IPS-20b (cell line): ENCODE measurements around the gene EMCN.

Source experiments
- H3K27ac ChIP-seq: one replicate; pipeline ENCODE4 v1.5.1; 2013; ENCODE audit warnings: low read length
- H3K27me3 ChIP-seq: 2 replicates; pipeline ENCODE4 v1.6.1; 2013; ENCODE audit warnings: mild to moderate bottlenecking, low read length, inconsistent platforms; ENCODE audit not compliant: insufficient read depth
- H3K36me3 ChIP-seq: 2 replicates; pipeline ENCODE4 v1.6.1; 2013; ENCODE audit warnings: low read depth, mild to moderate bottlenecking, inconsistent platforms, low read length, moderate library complexity; ENCODE audit not compliant: insufficient read depth
- H3K4me1 ChIP-seq: 2 replicates; pipeline ENCODE4 v1.6.1; 2013; ENCODE audit warnings: mild to moderate bottlenecking, control low read depth, inconsistent platforms, low read length, moderate library complexity; ENCODE audit not compliant: insufficient read depth
- H3K4me3 ChIP-seq: 2 replicates; pipeline ENCODE4 v1.5.1; 2013; ENCODE audit warnings: mild to moderate bottlenecking, low read length, inconsistent platforms
- H3K9ac ChIP-seq: 2 replicates; pipeline ENCODE4 v1.6.1; 2013; ENCODE audit warnings: low read depth, mild to moderate bottlenecking, inconsistent platforms, low read length, moderate library complexity
- H3K9me3 ChIP-seq: 2 replicates; pipeline ENCODE4 v1.6.1; 2013; ENCODE audit warnings: mild to moderate bottlenecking, low read depth, low read length, inconsistent platforms; ENCODE audit not compliant: insufficient read depth

Gene EMCN

DNA sequence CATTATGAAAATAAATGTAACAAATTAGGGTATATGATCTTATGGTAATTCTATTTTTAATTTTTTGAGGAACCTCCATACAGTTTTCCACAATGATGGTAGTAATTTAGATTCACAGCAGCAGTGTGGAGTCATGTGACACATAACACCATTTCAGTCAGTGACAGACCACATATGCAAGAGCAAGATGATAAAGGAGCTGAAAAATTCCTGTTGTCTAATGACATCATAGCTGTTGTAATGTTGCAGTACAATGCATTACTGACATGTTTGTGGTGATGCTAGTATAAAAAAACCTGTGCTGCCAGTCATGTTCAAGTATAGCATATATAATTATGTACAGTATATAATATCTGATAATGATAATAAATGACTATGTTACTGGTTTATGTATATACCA, 28.5 kb downstream of the EMCN start:
- Histone ChIP-seq H3K9me3 (no peaks in the 10 kb centered on the region), H3K27me3 (no peaks in the 10 kb centered on the region), H3K4me1 (no peaks in the 10 kb centered on the region), H3K27ac (no peak overlapping the region), H3K4me3 (no peak overlapping the region), H3K9ac (no peak overlapping the region), H3K36me3 (no peaks in the 10 kb centered on the region)

DNA sequence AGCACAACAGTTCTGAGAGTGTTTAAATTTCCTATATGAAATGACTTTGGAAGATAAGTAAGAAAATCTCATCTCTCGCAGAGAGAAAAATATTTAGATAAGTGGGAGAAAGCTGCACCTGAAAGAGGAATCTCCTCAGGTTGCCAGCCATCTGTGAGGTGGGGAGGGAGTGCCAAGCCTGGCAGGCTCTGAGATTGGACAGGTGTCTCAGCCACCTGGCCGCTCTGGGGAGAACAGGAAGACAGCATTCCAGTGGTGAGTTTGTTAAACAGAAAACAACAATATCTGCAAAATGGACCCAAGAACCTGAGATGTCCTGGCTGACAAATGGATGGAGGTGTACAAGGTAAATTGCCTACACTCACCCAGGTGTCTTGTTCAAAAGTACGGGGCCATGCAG, 31.3 kb downstream of the EMCN start:
- H3K27ac ChIP-seq = no peak overlapping the region
- no peaks in the 10 kb centered on the region for H3K36me3 ChIP-seq
- H3K4me1 ChIP-seq = peaks cover 6% of the 10 kb centered on the region; the same call in 1 of the 2 replicates
- no peak overlapping the region for H3K9ac ChIP-seq
- H3K27me3 ChIP-seq = no peaks in the 10 kb centered on the region
- no peaks in the 10 kb centered on the region for H3K9me3 ChIP-seq
- no peak overlapping the region for H3K4me3 ChIP-seq

DNA sequence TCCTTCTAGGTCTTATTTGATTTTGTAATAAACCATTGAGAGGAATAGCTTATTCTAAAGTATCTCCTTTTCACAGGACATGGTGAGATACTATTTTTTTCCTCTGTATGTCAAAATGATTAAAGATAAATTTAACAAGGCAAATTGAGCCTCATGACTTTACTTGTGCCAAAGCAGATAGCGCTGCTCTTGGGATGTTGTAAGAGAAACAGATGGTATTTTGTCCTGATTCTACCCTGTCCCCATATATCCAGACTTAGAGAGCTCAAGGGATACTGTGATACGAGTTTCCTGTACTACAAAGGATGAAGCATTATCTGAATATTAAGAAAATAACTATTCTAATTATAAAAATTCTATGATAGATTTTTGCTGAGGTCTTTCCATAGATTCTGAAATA, 34.0 kb downstream of the EMCN start:
- Histone ChIP-seq H3K27me3 (no peaks in the 10 kb centered on the region), H3K36me3 (no peaks in the 10 kb centered on the region), H3K27ac (no peak overlapping the region), H3K4me1 (peaks cover 6% of the 10 kb centered on the region; the same call in 1 of the 2 replicates), H3K4me3 (no peak overlapping the region), H3K9ac (no peak overlapping the region), H3K9me3 (no peaks in the 10 kb centered on the region)

DNA sequence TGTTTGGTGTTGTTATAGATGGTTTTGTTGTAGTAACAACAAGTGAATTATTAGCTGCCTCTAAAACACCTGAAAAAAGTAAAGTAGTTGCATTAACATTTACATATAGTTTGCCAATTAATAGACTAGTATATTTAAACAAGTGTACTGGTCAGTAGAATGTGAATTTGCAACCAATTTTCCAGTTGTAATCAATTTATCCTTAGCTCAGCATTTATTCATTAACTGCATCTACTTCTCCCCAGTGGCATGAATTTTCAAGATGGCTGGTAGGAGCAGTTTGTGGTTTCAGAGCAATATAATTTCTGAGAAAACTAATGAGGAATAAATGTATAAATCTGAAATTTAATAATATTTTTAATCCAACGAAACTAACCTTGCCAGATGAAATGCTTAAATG, 37.9 kb downstream of the EMCN start:
- no peaks in the 10 kb centered on the region for H3K9me3 ChIP-seq
- H3K4me3 ChIP-seq = no peak overlapping the region

DNA sequence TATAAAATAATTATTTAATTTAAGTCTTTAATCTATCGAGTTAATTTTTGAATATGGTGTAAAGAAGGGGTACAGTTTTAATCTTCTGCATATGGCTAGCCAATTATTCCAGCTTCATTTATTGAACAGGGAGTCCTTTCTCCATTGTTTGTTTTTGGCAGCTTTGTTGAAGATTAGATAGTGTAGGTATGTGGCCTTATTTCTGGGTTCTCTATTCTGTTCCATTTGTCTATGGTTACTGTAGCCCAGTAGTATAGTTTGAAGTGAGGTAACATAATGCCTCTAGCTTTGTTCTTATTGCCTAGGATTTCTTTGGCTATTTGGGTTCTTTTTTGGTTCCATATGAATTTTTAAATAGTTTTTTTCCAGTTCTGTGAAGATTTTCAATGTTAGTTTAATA, 48.3 kb downstream of the EMCN start:
- Histone ChIP-seq H3K4me3 (no peak overlapping the region), H3K9me3 (no peaks in the 10 kb centered on the region), H3K4me1 (no peaks in the 10 kb centered on the region), H3K9ac (no peak overlapping the region), H3K27ac (no peak overlapping the region), H3K36me3 (no peaks in the 10 kb centered on the region), H3K27me3 (no peaks in the 10 kb centered on the region)

More for the DNA sequence above, 37.9 kb downstream of the EMCN start:
- H3K27ac ChIP-seq = no peak overlapping the region
- no peaks in the 10 kb centered on the region for H3K36me3 ChIP-seq
- no peaks in the 10 kb centered on the region for H3K27me3 ChIP-seq
- H3K9ac ChIP-seq = no peak overlapping the region
- H3K4me1 ChIP-seq = peaks cover 6% of the 10 kb centered on the region; the same call in 1 of the 2 replicates

DNA sequence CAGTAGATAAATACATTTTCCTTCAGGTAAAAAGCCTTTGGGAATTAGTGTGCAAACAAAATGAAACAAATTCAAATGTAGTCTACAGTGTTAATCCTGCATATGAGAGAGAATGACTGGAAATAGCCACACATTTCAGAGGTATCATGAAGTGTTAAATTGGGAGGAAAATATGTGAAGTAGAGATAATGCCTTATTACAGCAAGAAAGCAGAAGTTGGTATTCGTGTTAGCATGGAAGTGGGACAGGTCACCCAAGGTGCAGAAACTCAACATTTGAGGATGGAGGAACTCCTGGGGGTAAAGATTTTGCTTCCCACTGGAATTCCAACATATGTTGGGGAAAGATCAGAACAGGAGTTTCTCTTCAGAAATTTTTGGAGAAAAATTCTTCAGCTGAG, 51.3 kb downstream of the EMCN start:
- Histone ChIP-seq H3K4me1 (no peaks in the 10 kb centered on the region), H3K9ac (no peak overlapping the region), H3K4me3 (no peak overlapping the region), H3K27me3 (no peaks in the 10 kb centered on the region), H3K27ac (no peak overlapping the region), H3K9me3 (no peaks in the 10 kb centered on the region), H3K36me3 (no peaks in the 10 kb centered on the region)

DNA sequence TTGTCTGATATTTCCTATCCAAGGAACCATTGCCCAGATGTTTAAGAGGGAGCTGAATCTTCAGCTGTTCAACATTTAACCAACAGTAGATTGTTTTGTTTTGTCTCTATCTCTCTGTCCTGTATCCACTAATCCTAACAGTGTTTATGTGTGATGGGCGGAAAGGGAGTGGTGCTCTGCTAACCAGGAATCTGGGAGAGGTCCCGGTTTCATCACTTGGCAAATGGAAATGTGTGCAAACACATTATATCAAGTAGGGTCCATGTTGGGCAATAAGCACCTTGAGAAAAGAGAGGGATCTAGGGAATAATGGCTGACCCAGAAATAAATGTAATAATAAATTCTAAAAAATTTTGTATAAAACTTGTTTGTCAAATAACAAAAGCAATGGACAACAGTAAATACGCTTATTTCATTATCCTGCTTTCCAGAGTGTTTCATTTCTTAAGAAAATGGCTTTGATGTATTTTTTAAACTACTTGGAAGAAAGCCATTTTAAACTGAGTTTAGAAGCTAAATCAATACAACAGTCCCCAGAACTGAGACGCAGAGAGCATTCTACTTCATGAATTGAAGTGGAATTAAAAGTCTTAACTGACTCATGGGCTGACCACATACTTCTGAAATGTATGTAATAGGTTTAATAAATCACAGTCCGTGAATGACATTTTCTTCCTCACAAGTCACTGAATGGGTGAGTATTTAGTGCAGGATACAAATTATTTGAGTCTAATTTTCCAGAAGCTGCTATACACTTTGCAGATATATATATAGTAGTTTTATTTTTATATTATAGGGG, 55.8 kb downstream of the EMCN start:
- Histone ChIP-seq H3K4me1 (no peaks in the 10 kb centered on the region), H3K4me3 (no peak overlapping the region), H3K9ac (no peak overlapping the region), H3K27me3 (no peaks in the 10 kb centered on the region), H3K36me3 (no peaks in the 10 kb centered on the region), H3K9me3 (no peaks in the 10 kb centered on the region), H3K27ac (no peak overlapping the region)

DNA sequence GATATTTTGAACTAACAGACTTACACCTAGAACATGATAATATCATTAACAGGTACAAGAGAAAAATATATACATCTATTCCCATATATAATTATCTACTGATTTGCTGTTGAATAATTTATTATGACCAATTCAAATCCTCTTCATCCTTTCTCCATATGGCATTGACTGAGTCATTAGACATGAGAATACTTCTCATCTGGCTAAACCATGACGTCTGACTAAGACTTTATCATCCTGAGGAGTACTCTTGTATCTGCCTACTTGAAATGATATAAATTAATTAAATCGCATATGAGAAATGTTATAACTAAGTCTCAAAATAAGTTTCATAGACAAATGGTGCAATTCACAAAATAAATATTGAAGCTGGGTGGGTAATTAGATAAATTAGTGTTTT, 67.4 kb downstream of the EMCN start:
- no peak overlapping the region for H3K9ac ChIP-seq
- H3K27ac ChIP-seq = no peak overlapping the region
- no peak overlapping the region for H3K4me3 ChIP-seq
- H3K4me1 ChIP-seq = no peaks in the 10 kb centered on the region
- H3K36me3 ChIP-seq = no peaks in the 10 kb centered on the region
- no peaks in the 10 kb centered on the region for H3K9me3 ChIP-seq
- no peaks in the 10 kb centered on the region for H3K27me3 ChIP-seq

DNA sequence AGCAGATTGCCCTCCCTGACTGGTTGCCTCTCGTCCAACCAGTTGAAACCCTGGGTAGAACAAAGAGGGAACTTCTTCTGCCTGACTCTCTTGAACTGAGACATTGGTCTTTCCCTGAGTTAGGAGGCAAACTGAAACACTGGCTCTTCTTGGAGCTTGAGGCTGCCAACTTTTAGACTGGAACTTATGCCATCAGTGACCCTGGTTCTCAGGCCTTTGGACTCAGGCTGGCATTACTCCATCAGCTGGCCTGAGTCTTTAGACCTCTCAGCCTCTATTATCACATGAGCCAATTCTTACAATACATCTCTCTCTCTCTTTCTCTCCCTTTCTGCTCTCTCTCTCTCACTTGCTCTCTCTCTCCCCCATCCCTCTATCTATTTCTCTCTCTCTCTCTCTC, 86.4 kb downstream of the EMCN start:
- H3K9ac ChIP-seq = no peak overlapping the region
- no peaks in the 10 kb centered on the region for H3K4me1 ChIP-seq
- H3K9me3 ChIP-seq = no peaks in the 10 kb centered on the region
- H3K27me3 ChIP-seq = no peaks in the 10 kb centered on the region
- H3K36me3 ChIP-seq = no peaks in the 10 kb centered on the region
- H3K27ac ChIP-seq = no peak overlapping the region
- H3K4me3 ChIP-seq = no peak overlapping the region

DNA sequence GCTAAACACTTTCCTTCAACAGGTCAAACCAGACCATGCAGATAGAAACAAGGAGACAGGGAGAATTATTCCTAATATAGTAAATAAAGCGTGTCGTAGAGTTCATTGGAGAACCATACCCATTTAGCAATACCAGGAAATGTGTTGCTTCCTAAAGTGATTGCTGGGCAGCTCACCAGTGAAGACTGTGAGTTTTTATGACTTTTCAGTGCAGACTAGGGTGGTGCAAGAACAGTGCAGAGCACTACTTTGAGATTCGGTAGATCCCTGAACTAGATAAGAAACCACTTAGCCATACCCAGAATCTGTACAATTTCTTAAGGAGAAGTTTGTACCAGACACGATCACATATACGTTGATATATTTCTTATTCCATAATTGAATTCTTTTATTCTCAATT, 87.4 kb downstream of the EMCN start:
- no peaks in the 10 kb centered on the region for H3K27me3 ChIP-seq
- no peaks in the 10 kb centered on the region for H3K9me3 ChIP-seq
- no peak overlapping the region for H3K4me3 ChIP-seq
- no peak overlapping the region for H3K9ac ChIP-seq
- H3K36me3 ChIP-seq = no peaks in the 10 kb centered on the region
- H3K4me1 ChIP-seq = no peaks in the 10 kb centered on the region
- H3K27ac ChIP-seq = no peak overlapping the region

DNA sequence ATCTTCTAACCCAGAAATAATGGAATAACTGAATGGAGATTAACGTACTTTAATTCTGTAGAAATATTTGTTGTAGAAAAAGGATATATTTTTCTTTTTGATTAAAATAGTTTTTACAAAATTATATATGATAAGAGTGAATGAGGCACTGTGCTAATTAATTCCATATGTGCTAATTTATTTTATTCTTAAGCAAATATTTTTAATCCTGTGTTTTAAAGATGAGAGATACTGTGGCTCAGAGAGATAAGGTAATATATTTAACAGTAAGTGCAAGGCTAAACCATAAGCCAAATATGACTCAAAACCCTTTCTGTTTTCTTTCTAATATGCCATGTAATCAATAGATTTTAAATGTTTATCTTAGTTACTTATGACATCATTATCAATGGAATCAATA, 88.2 kb downstream of the EMCN start:
- H3K4me1 ChIP-seq = no peaks in the 10 kb centered on the region
- H3K27ac ChIP-seq = no peak overlapping the region

DNA sequence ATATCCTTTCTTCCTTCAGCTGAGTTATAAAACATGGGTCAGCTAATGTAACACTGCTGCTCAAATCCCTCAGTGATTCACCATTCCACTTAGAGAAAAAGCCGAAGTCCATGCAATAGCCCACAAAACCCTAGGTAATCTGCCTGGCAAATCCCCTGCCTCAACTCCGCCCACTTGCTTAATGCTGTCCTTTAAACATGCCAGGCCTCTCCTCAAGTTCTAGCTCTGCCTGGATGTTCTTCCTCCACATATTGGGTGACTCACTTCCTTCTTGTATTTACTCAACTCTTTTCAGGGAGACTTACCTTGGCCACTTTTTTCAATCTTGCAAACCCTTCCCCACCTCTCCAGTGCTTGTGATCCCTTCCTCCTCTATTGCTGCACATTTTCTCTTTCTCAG, 89.8 kb downstream of the EMCN start:
- no peaks in the 10 kb centered on the region for H3K4me1 ChIP-seq
- H3K9ac ChIP-seq = no peak overlapping the region

More for the DNA sequence above, 88.2 kb downstream of the EMCN start:
- no peaks in the 10 kb centered on the region for H3K9me3 ChIP-seq
- H3K36me3 ChIP-seq = no peaks in the 10 kb centered on the region
- no peak overlapping the region for H3K9ac ChIP-seq
- no peaks in the 10 kb centered on the region for H3K27me3 ChIP-seq
- no peak overlapping the region for H3K4me3 ChIP-seq

More for the DNA sequence above, 89.8 kb downstream of the EMCN start:
- Histone ChIP-seq H3K4me3 (no peak overlapping the region), H3K27ac (no peak overlapping the region), H3K36me3 (no peaks in the 10 kb centered on the region), H3K27me3 (no peaks in the 10 kb centered on the region), H3K9me3 (no peaks in the 10 kb centered on the region)
